ENCODE measurements around the gene ALKBH5. TPM values are rescaled to one million over a fixed set of nuclear protein-coding genes. Genes with fewer than 3 reads are reported as not detected.

ALKBH5 gene
- total RNA-seq, 4 donors from 2014 or later = 56.0 to 87.2 (median 76.4) TPM

GRCh38 chr17:18237461-18237860, 53.8 kb downstream of the ALKBH5 start:
- 81 to 89% methylated on average over 8 to 18 of the region's 20 CpGs for WGBS, 2 donors

GRCh38 chr17:18238299-18238698, 54.7 kb downstream of the ALKBH5 start:
- intact Hi-C loops (cut with DNase I; ENCODE audit: low total_unique reads) = no loop called here

More at GRCh38 chr17:18237461-18237860, 53.8 kb downstream of the ALKBH5 start:
- no peak for DNase-seq (ENCODE audit: low spot score in 2 of 2)
- H3K4me3 ChIP-seq (ENCODE audit: low read depth, poor library complexity, severe bottlenecking) = no peak overlapping the region
- intact Hi-C loops (cut with DNase I; ENCODE audit: low total_unique reads) = no loop called here
- TF ChIP-seq CTCF (IDR thresholded peaks at IDR 0.05) (no peak), POLR2A (IDR thresholded peaks at IDR 0.05) (no peak)

GRCh38 chr17:18240449-18240848, 56.8 kb downstream of the ALKBH5 start:
- intact Hi-C loops (cut with DNase I; ENCODE audit: low total_unique reads) = no loop called here
- WGBS, 2 donors = 91 to 93% methylated on average over 11 to 18 of the region's 19 CpGs
- H3K4me3 ChIP-seq (ENCODE audit: low read depth, poor library complexity, severe bottlenecking) = no peak overlapping the region
- no peak for DNase-seq (ENCODE audit: low spot score in 2 of 2)
- TF ChIP-seq POLR2A (IDR thresholded peaks at IDR 0.05) (no peak), CTCF (IDR thresholded peaks at IDR 0.05) (no peak)

More at GRCh38 chr17:18238299-18238698, 54.7 kb downstream of the ALKBH5 start:
- 93 to 97% methylated on average over 18 of the region's 18 CpGs for WGBS, 2 donors
- DNase-seq (ENCODE audit: low spot score in 2 of 2) = no peak
- no peak overlapping the region for H3K4me3 ChIP-seq (ENCODE audit: low read depth, poor library complexity, severe bottlenecking)
- TF ChIP-seq CTCF (IDR thresholded peaks at IDR 0.05) = no peak
- no peak for TF ChIP-seq POLR2A (IDR thresholded peaks at IDR 0.05)

GRCh38 chr17:18241229-18241871, 57.7 kb downstream of the ALKBH5 start:
- DNase-seq (ENCODE audit: low spot score in 2 of 2) = no peak
- 87% methylated on average over 23 to 28 of the region's 28 CpGs for WGBS, 2 donors
- intact Hi-C loops (cut with DNase I; ENCODE audit: low total_unique reads) = no loop called here
- no peak for TF ChIP-seq POLR2A (IDR thresholded peaks at IDR 0.05)
- no peak for TF ChIP-seq CTCF (IDR thresholded peaks at IDR 0.05)
- H3K4me3 ChIP-seq (ENCODE audit: low read depth, poor library complexity, severe bottlenecking) = no peak overlapping the region

GRCh38 chr17:18245038-18245776, 61.6 kb downstream of the ALKBH5 start:
- no peak for DNase-seq (ENCODE audit: low spot score in 2 of 2)
- 82% methylated on average over 21 of the region's 21 CpGs for WGBS, 2 donors
- TF ChIP-seq POLR2A (IDR thresholded peaks at IDR 0.05) = no peak
- no peak for TF ChIP-seq CTCF (IDR thresholded peaks at IDR 0.05)
- no peak overlapping the region for H3K4me3 ChIP-seq (ENCODE audit: low read depth, poor library complexity, severe bottlenecking)
- intact Hi-C loops (cut with DNase I; ENCODE audit: low total_unique reads) = no loop called here
